CD4-positive, alpha-beta T cell (primary cell): ENCODE measurements around the gene OLFML1. TPM values are rescaled to one million over a fixed set of nuclear protein-coding genes. Genes with fewer than 3 reads are reported as not detected.

Source experiments
- ATAC-seq: fragments of 200-7000 bp; cut with Tn5 transposase; one replicate; pipeline ENCODE4 v1.10.0; 2022; ENCODE audit warnings: mild to moderate bottlenecking; ENCODE audit not compliant: poor library complexity
- CTCF ChIA-PET: fragments of 350-600 bp; sonication (Branson Sonifier 250); formaldehyde crosslinking; loops from one replicate; lab custom pipeline; 2021; ENCODE audit warnings: antibody characterized with exemption, inconsistent platforms; lab: Charles Lee
- POLR2A ChIA-PET: fragments of 350-600 bp; sonication (Branson Sonifier 250); formaldehyde crosslinking; loops from one replicate; lab custom pipeline; 2021; ENCODE audit warnings: antibody characterized with exemption, inconsistent platforms; lab: Charles Lee
- DNase-seq, 14 experiments: peaks; one replicate each; pipeline ENCODE4 v3.0.0-alpha.2; 2013 to 2020; ENCODE audit warnings: mixed read lengths in 2 of 14
- H3K27ac ChIP-seq, 2 donors: one replicate each; pipeline versions ENCODE4 v1.5.1 to v1.7.0; 2013; ENCODE audit warnings: low read length in 2 of 2, low read depth in 1 of 2, mild to moderate bottlenecking in 1 of 2
- H3K27me3 ChIP-seq, 2 experiments: 1 replicate in 1 of 2; 2 replicates in 1 of 2; pipeline versions ENCODE4 v1.6.1 to v1.7.0; 2013; ENCODE audit warnings: low read length in 2 of 2, control low read depth in 1 of 2, mild to moderate bottlenecking in 1 of 2, moderate library complexity in 1 of 2; ENCODE audit not compliant: insufficient read depth in 2 of 2, control insufficient read depth in 1 of 2
- H3K36me3 ChIP-seq: one replicate; pipeline ENCODE4 v1.6.1; 2013; ENCODE audit warnings: low read length, control low read depth; ENCODE audit not compliant: insufficient read depth
- H3K4me1 ChIP-seq: one replicate; pipeline ENCODE4 v1.6.1; 2013; ENCODE audit warnings: low read length, control low read depth; ENCODE audit not compliant: insufficient read depth
- H3K4me3 ChIP-seq: one replicate; pipeline ENCODE4 v1.5.1; 2013; ENCODE audit warnings: mild to moderate bottlenecking, low read length, moderate library complexity
- H3K9me3 ChIP-seq, 2 experiments: 1 replicate in 1 of 2; 2 replicates in 1 of 2; pipeline versions ENCODE4 v1.6.1 to v1.7.0; 2013; ENCODE audit warnings: low read length in 2 of 2, mild to moderate bottlenecking in 2 of 2, control low read depth in 1 of 2, moderate library complexity in 1 of 2; ENCODE audit not compliant: control insufficient read depth in 1 of 2, insufficient read depth in 1 of 2
- H3K27ac Mint-ChIP-seq: one replicate; pipeline ENCODE4 v1.8.0; 2020; ENCODE audit warnings: mixed read lengths
- H3K27me3 Mint-ChIP-seq: one replicate; pipeline ENCODE4 v1.8.0; 2021; ENCODE audit warnings: mixed read lengths
- H3K36me3 Mint-ChIP-seq: one replicate; pipeline ENCODE4 v1.8.0; 2021; ENCODE audit warnings: low read depth, mixed read lengths
- H3K4me1 Mint-ChIP-seq: one replicate; pipeline ENCODE4 v1.8.0; 2021; ENCODE audit warnings: low read depth, mixed read lengths
- H3K4me3 Mint-ChIP-seq: one replicate; pipeline ENCODE4 v1.8.0; 2020; ENCODE audit warnings: mild to moderate bottlenecking, mixed read lengths
- H3K9me3 Mint-ChIP-seq: one replicate; pipeline ENCODE4 v1.8.0; 2020; ENCODE audit warnings: mixed read lengths
- CTCF ChIP-seq: fragments of 200-600 bp; IDR thresholded peaks from one replicate; pipeline ENCODE4 v1.8.0; 2022; ENCODE audit warnings: antibody characterized with exemption, mild to moderate bottlenecking
- intact Hi-C, 2 experiments: fragments of 100-400 bp; cut with DNase I in 1 of 2; cut with micrococcal nuclease in 1 of 2; formaldehyde crosslinking; loops; one replicate each; pipeline versions ENCODE4 v1.15.1 to v1.9.0; 2023 to 2025; cut with DNase I, micrococcal nuclease
- total RNA-seq, 174 experiments: library from RNA in 2 of 174; stranded (reverse) in 2 of 174; gene quantifications; one replicate each; pipeline ENCODE4 v1.2.3 and lab custom pipeline; 2021 to 2026

Gene OLFML1
- total RNA-seq, 2 experiments from 2014 or later = not detected

- Histone ChIP-seq H3K36me3 (no peaks in the 10 kb centered on the region), H3K4me1 (no peaks in the 10 kb centered on the region), H3K9me3 (no peaks in the 10 kb centered on the region), H3K27ac (no peak overlapping the region), H3K4me3 (no peak overlapping the region), H3K27me3 (peaks cover 2 to 4% of the 10 kb centered on the region in 2 experiments)
- Mint-ChIP-seq H3K9me3 (no peaks in the 10 kb centered on the region), H3K4me1 (no peaks in the 10 kb centered on the region), H3K36me3 (no peaks in the 10 kb centered on the region), H3K27me3 (no peaks in the 10 kb centered on the region), H3K27ac (no peak overlapping the region), H3K4me3 (no peak overlapping the region)
- ChIA-PET CTCF (no interaction called here), POLR2A (no interaction called here)
- no peak for TF ChIP-seq CTCF
- intact Hi-C loops = no loop called here
- ATAC-seq (no peak), DNase-seq (no peak)
These were observed 16.6 kb downstream of the OLFML1 start for GRCh38 chr11:7501894-7502293.

DNA sequence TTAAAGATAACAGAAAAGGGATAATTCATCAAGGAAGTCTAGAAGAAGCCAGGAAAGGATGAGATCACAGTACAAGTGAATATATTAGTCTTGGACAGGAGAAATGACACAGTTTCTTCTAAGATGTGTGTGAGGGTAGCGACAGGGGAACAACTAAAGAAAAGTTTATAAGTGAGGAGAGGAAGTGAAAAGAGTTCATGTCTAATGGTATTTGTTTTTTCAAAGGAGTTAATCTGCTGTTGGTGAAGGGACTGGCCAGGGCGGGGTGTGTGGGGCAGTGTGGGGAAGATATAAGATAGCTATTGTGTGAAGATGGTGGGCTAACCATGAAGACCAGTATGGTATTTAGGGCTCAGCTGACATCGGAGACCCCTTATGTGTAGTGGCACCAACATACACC lies 20.9 kb downstream of the OLFML1 start:
- DNase-seq = no peak
- intact Hi-C loops = no loop called here
- no peak overlapping the region for H3K27ac Mint-ChIP-seq
- ChIA-PET CTCF (no interaction called here), POLR2A (no interaction called here)
- peaks cover 3% of the 10 kb centered on the region for H3K4me1 Mint-ChIP-seq
- Histone ChIP-seq H3K4me1 (no peaks in the 10 kb centered on the region), H3K27ac (no peak overlapping the region), H3K27me3 (peaks cover 2 to 3% of the 10 kb centered on the region in 2 experiments), H3K9me3 (no peaks in the 10 kb centered on the region), H3K36me3 (no peaks in the 10 kb centered on the region), H3K4me3 (no peak overlapping the region)
- no peaks in the 10 kb centered on the region for H3K36me3 Mint-ChIP-seq
- H3K4me3 Mint-ChIP-seq = no peak overlapping the region
- no peaks in the 10 kb centered on the region for H3K9me3 Mint-ChIP-seq
- H3K27me3 Mint-ChIP-seq = no peaks in the 10 kb centered on the region
- no peak for TF ChIP-seq CTCF
- no peak for ATAC-seq

- Mint-ChIP-seq H3K27ac (no peak overlapping the region), H3K36me3 (peaks cover 1% of the 10 kb centered on the region), H3K4me1 (peaks cover 21% of the 10 kb centered on the region), H3K27me3 (no peaks in the 10 kb centered on the region), H3K4me3 (no peak overlapping the region), H3K9me3 (no peaks in the 10 kb centered on the region)
- H3K4me3 ChIP-seq = no peak overlapping the region
- CTCF ChIA-PET = no interaction called here
- peaks cover 9% of the 10 kb centered on the region for H3K4me1 ChIP-seq
- H3K36me3 ChIP-seq = no peaks in the 10 kb centered on the region
- no peak overlapping the region for H3K27ac ChIP-seq
- DNase-seq (no peak), ATAC-seq (no peak)
- no peaks in the 10 kb centered on the region for H3K9me3 ChIP-seq
- POLR2A ChIA-PET = interaction anchor here (1.4 kb wide), 1 partner anchor 13 kb away, joined by 4 read pairs; no protein-coding TSS in a partner anchor
- intact Hi-C loops = no loop called here
- H3K27me3 ChIP-seq = peaks cover 0 to 2% of the 10 kb centered on the region in 2 experiments
- no peak for TF ChIP-seq CTCF
These were observed 22.8 kb downstream of the OLFML1 start for GRCh38 chr11:7508087-7508486.
